HepG2 (cell line): ENCODE data around the gene PRKCB. TPM values are rescaled to one million over a fixed set of nuclear protein-coding genes. Genes with fewer than 3 reads are reported as not detected.
A peak's percentile ranks its signal among the peaks of the same experiment; 100 is the strongest.

Experiments
- ATAC-seq: fragments of 200-7000 bp; cut with Tn5 transposase; 3 replicates; pipeline ENCODE4 v1.9.1; 2020; ENCODE audit warnings: mild to moderate bottlenecking, moderate library complexity
- BruUV-seq: library from RNA; stranded (reverse); fragments of 400-500 nt; replicated peaks from 2 replicates; lab custom pipeline; 2021; lab: Mats Ljungman, UMichigan
- CTCF ChIA-PET: fragments of 300-600 bp; formaldehyde crosslinking; extraction: SDS; loops from one replicate; lab custom pipeline; 2021; ENCODE audit warnings: low total read pairs, inconsistent platforms, low intra/inter-chr PET ratio; lab: Yijun Ruan, JAX
- POLR2A ChIA-PET: fragments of 350-600 bp; sonication (Branson Sonifier 250); formaldehyde crosslinking; loops from one replicate; lab custom pipeline; 2020; ENCODE audit warnings: antibody characterized with exemption, inconsistent platforms; lab: Yijun Ruan, JAX
- DNase-seq: peaks from one replicate; pipeline ENCODE4 v3.0.0-alpha.2; 2015; ENCODE audit warnings: low spot score
- FAIRE-seq: peaks from 3 replicates; lab custom pipeline; 2011; peaks lifted over from hg19 to GRCh38; lab: Jason Lieb, UNC
- H2AFZ ChIP-seq: one replicate; pipeline ENCODE4 v1.6.1; 2011; ENCODE audit warnings: low read length, inconsistent platforms
- H3K27ac ChIP-seq: fragments of 300-600 bp; 3 replicates; pipeline ENCODE4 v1.8.0; 2011; ENCODE audit warnings: mixed run types, mild to moderate bottlenecking, mixed read lengths, low read length, inconsistent platforms; ENCODE audit not compliant: insufficient read depth; ENCODE audit errors: extremely low read length
- H3K27me3 ChIP-seq, 2 experiments: fragments of 200-600 bp in 1 of 2; 2 replicates in 1 of 2; 3 replicates in 1 of 2; pipeline versions ENCODE4 v1.6.0 to v1.8.0; 2011; ENCODE audit warnings: low read length in 2 of 2, mild to moderate bottlenecking in 2 of 2, moderate library complexity in 2 of 2, inconsistent platforms in 1 of 2; ENCODE audit not compliant: insufficient read depth in 2 of 2, control insufficient read depth in 1 of 2
- H3K36me3 ChIP-seq, 2 experiments: fragments of 200-600 bp in 1 of 2; replicated peaks in 1 of 2; 2 replicates in 1 of 2; 3 replicates in 1 of 2; pipeline versions ENCODE4 v1.5.1 to v1.8.0; 2011; ENCODE audit warnings: low read length in 2 of 2, inconsistent platforms in 1 of 2; ENCODE audit not compliant: insufficient read depth in 2 of 2, control insufficient read depth in 1 of 2
- H3K4me1 ChIP-seq: 2 replicates; pipeline ENCODE4 v1.5.1; 2012; ENCODE audit warnings: low read length, inconsistent platforms; ENCODE audit not compliant: insufficient read depth
- H3K4me2 ChIP-seq: 2 replicates; pipeline ENCODE4 v1.6.0; 2011; ENCODE audit warnings: low read depth, low read length, inconsistent platforms
- H3K4me3 ChIP-seq, 3 experiments: fragments of 200-600 bp in 1 of 3; sonication (generic), shearing (Covaris generic) in 1 of 3; replicated peaks in 1 of 3; 2 replicates each; pipeline ENCODE4 v1.5.1; 2011 to 2016; ENCODE audit warnings: low read length in 3 of 3, inconsistent platforms in 2 of 3, low read depth in 2 of 3, mild to moderate bottlenecking in 2 of 3, control low read depth in 1 of 3, mixed read lengths in 1 of 3; ENCODE audit not compliant: insufficient read depth in 1 of 3
- H3K79me2 ChIP-seq: one replicate; pipeline ENCODE4 v1.6.1; 2011; ENCODE audit warnings: low read length, inconsistent platforms; ENCODE audit not compliant: insufficient read depth
- H3K9ac ChIP-seq: 2 replicates; pipeline ENCODE4 v1.6.0; 2011; ENCODE audit warnings: mild to moderate bottlenecking, low read depth, low read length, inconsistent platforms; ENCODE audit not compliant: insufficient read depth
- H3K9me3 ChIP-seq: 2 replicates; pipeline ENCODE4 v1.5.1; 2012; ENCODE audit warnings: mild to moderate bottlenecking, low read length
- H4K20me1 ChIP-seq: 2 replicates; pipeline ENCODE4 v1.6.0; 2011; ENCODE audit warnings: inconsistent platforms, mild to moderate bottlenecking, low read length, moderate library complexity; ENCODE audit not compliant: insufficient read depth
- CREB1 ChIP-seq, 2 experiments: fragments of 450-650 bp in 1 of 2; IDR thresholded peaks; 2 replicates each; pipeline ENCODE4 v1.6.1; 2016 to 2017; ENCODE audit warnings: control low read depth in 1 of 2, mild to moderate bottlenecking in 1 of 2, missing compliant biosample characterization in 1 of 2, missing genetic modification characterization in 1 of 2
- CTCF ChIP-seq: sonication (generic); formaldehyde crosslinking; IDR thresholded peaks from 2 replicates; pipeline ENCODE4 v1.5.0; 2020; ENCODE audit warnings: mild to moderate bottlenecking, missing genetic modification reagents, moderate library complexity
- DMTF1 ChIP-seq: sonication (generic); formaldehyde crosslinking; IDR thresholded peaks from 2 replicates; pipeline ENCODE4 v1.4.0; 2020; ENCODE audit warnings: mild to moderate bottlenecking, missing genetic modification reagents
- GATAD2A ChIP-seq: IDR thresholded peaks from 2 replicates; pipeline ENCODE4 v1.6.1; 2016
- SNAPC2 ChIP-seq: sonication (generic); formaldehyde crosslinking; IDR thresholded peaks from 2 replicates; pipeline ENCODE4 v1.8.1; 2022; ENCODE audit warnings: mild to moderate bottlenecking, missing genetic modification reagents
- ZNF207 ChIP-seq: fragments of 450-650 bp; IDR thresholded peaks from 2 replicates; pipeline ENCODE4 v1.6.1; 2016; ENCODE audit warnings: antibody characterized with exemption, borderline replicate concordance
- ZNF276 ChIP-seq: sonication (generic); formaldehyde crosslinking; IDR thresholded peaks from 2 replicates; pipeline ENCODE4 v1.4.0; 2020; ENCODE audit warnings: mild to moderate bottlenecking, low read depth, missing genetic modification reagents
- ZNF333 ChIP-seq: sonication (generic); formaldehyde crosslinking; IDR thresholded peaks from 2 replicates; pipeline ENCODE4 v1.4.0; 2020; ENCODE audit warnings: mild to moderate bottlenecking, missing genetic modification reagents, borderline replicate concordance
- ZNF382 ChIP-seq: sonication (generic); formaldehyde crosslinking; IDR thresholded peaks from 2 replicates; pipeline ENCODE4 v1.5.0; 2020; ENCODE audit warnings: missing genetic modification reagents, mild to moderate bottlenecking, borderline replicate concordance
- ZNF724P ChIP-seq: sonication (generic); formaldehyde crosslinking; IDR thresholded peaks from 2 replicates; pipeline ENCODE4 v1.8.0; 2022; ENCODE audit warnings: missing genetic modification reagents, borderline replicate concordance
- ZNF772 ChIP-seq: sonication (generic); formaldehyde crosslinking; IDR thresholded peaks from 2 replicates; pipeline ENCODE4 v1.5.0; 2020; ENCODE audit warnings: mild to moderate bottlenecking, missing genetic modification reagents
- WGBS: methylation state at CpG from one replicate; pipeline ENCODE4 v1.1.6; 2017; ENCODE audit warnings: low lambda C conversion rate; 5-methylcytosine and 5-hydroxymethylcytosine counted together
- in situ Hi-C: cut with HindIII; loops from 2 replicates; pipeline ENCODE4 v1.10.0; 2017; ENCODE audit warnings: low pct_unique_long_range_greater_than_20kb; ENCODE audit not compliant: extremely low pct_ligation_motif_present
- intact Hi-C: fragments of 100-400 bp; cut with micrococcal nuclease; formaldehyde crosslinking; loops from one replicate; pipeline ENCODE4 v1.10.0; 2022; ENCODE audit not compliant: unreplicated experiment
- polyA plus RNA-seq, 8 experiments: library from polyadenylated mRNA; depleted of rRNA in 3 of 8; stranded (reverse) in 7 of 8; unstranded in 1 of 8; fragments of >200 nt; fragmentation: Illumina TruSeq in 4 of 8; extraction: Trizol in 4 of 8; gene quantifications; 2 replicates each; pipeline versions ENCODE4 v1.2.1 to v1.2.3, GENCODE V29; 2011 to 2016; ENCODE audit warnings: low read depth in 4 of 8, missing spikeins in 1 of 8, mixed read lengths in 1 of 8; ENCODE audit not compliant: insufficient read depth in 1 of 8
- total RNA-seq, 5 experiments: library from RNA; depleted of rRNA; stranded (reverse); fragments of >200 nt; fragmentation: Illumina TruSeq; extraction: Trizol; gene quantifications; 2 replicates each; pipeline ENCODE4 v1.2.3, GENCODE V29; 2016; ENCODE audit warnings: low read depth in 1 of 5

The PRKCB gene
- total and polyA plus RNA-seq, 2 of the 13 experiments (the other 11 are each of a cell fraction or from before 2014, with no cell fraction given), result 0.01 TPM; not detected in 1

- no peak for TF ChIP-seq ZNF772 (CRISPR knock-in tag)
- TF ChIP-seq CREB1 (IDR thresholded peaks at IDR 0.05), result peak; percentile 51; the same call in 1 of the 2 replicates
- no peak for TF ChIP-seq CREB1 (CRISPR knock-in tag; IDR thresholded peaks at IDR 0.05)
- BruUV-seq, result no TSS peak
- H3K4me3 ChIP-seq, result no peak overlapping the region
- no peaks in the 10 kb centered on the region for H3K9me3 ChIP-seq
- in situ Hi-C loops (loop anchor here (10.0 kb wide), 1 partner anchor 375 kb away; no protein-coding TSS in a partner anchor), intact Hi-C loops (loop anchor here (5.0 kb wide), 1 partner anchor 1312 kb away; no protein-coding TSS in a partner anchor)
- no peak overlapping the region for H3K9ac ChIP-seq
- H3K4me2 ChIP-seq, result no peak overlapping the region
- DNase-seq (no peak), ATAC-seq (no peak), FAIRE-seq (no peak)
- no peaks in the 10 kb centered on the region for H3K79me2 ChIP-seq
- no peaks in the 10 kb centered on the region; a peak in 2 of 5 replicates for H3K27me3 ChIP-seq
- no peaks in the 10 kb centered on the region for H3K36me3 ChIP-seq
- no peaks in the 10 kb centered on the region for H4K20me1 ChIP-seq
- no peak overlapping the region for H3K27ac ChIP-seq
- ChIA-PET POLR2A (no interaction called here), CTCF (no interaction called here)
- no peak overlapping the region for H2AFZ ChIP-seq
- 5% methylated on average over 4 of the region's 4 CpGs for WGBS
- H3K4me1 ChIP-seq, result no peaks in the 10 kb centered on the region
These were observed 293.7 kb downstream of the PRKCB start for GRCh38 chr16:24129412-24129918.

- Histone ChIP-seq H3K36me3 (no peaks in the 10 kb centered on the region), H3K9ac (no peak overlapping the region), H4K20me1 (no peaks in the 10 kb centered on the region), H3K27ac (no peak overlapping the region), H3K9me3 (no peaks in the 10 kb centered on the region), H3K4me1 (no peaks in the 10 kb centered on the region), H3K4me3 (no peak overlapping the region), H3K27me3 (no peaks in the 10 kb centered on the region), H3K79me2 (no peaks in the 10 kb centered on the region), H2AFZ (no peak overlapping the region), H3K4me2 (no peak overlapping the region)
- 1% methylated on average over 10 of the region's 10 CpGs for WGBS
- ATAC-seq, result no peak
- in situ Hi-C loops (no loop called here), intact Hi-C loops (no loop called here)
- DNase-seq, result no peak
- ChIA-PET POLR2A (no interaction called here), CTCF (no interaction called here)
- no TSS peak for BruUV-seq
- FAIRE-seq, result no peak
- TF ChIP-seq CTCF (CRISPR knock-in tag), result no peak
- TF ChIP-seq ZNF382 (CRISPR knock-in tag), result no peak
- no peak for TF ChIP-seq SNAPC2
- no peak for TF ChIP-seq ZNF276 (CRISPR knock-in tag)
- TF ChIP-seq ZNF333 (CRISPR knock-in tag), result no peak
- TF ChIP-seq DMTF1 (CRISPR knock-in tag), result no peak
- TF ChIP-seq ZNF724P (CRISPR knock-in tag), result no peak
- TF ChIP-seq GATAD2A, result no peak
- no peak for TF ChIP-seq ZNF207
These were observed 294.8 kb downstream of the PRKCB start for GRCh38 chr16:24130494-24131085.
